CD4-positive, alpha-beta T cell treated with Interferon alpha-2 for 1 hour (primary cell): ENCODE measurements around the gene RAD51.

Source experiments
- DNase-seq, 2 donors: peaks; one replicate each; pipeline ENCODE4 v3.0.0-alpha.2; 2020 to 2022

The RAD51 gene

DNA sequence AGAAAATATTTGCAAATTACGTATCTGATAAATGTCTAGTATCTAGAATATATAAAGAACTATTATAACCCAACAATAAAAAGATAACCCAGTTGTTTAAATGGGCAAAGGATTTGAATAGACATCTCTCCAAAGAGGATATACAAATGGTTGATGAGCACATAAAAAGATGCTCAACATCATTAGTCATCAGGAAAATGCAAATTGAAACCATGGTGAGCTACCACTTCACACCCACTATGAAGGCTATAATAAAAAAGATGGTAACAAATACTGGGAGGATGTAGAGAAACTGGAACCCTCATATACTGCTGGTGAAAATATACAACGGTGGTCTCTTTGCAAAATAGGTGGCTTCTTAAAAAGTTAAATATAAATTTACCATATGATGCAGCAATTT, 28.0 kb downstream of the RAD51 start:
- DNase-seq = no peak

- no peak for DNase-seq
Measured at GRCh38 chr15:40723919-40724318, 28.9 kb downstream of the RAD51 start.

DNA sequence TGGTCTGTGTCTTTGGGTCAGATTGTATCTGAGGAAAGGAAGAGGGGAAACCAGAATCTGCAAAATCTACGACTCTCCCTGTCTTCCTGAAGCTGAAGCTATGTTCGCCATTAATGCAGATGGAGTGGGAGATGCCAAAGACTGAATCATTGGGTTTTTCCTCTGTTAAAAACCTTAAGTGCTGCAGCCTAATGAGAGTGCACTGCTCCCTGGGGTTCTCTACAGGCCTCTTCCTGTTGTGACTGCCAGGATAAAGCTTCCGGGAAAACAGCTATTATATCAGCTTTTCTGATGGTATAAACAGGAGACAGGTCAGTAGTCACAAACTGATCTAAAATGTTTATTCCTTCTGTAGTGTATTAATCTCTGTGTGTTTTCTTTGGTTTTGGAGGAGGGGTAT, 36.1 kb downstream of the RAD51 start:
- DNase-seq = no peak

GRCh38 chr15:40736575-40736974, 41.6 kb downstream of the RAD51 start:
- no peak for DNase-seq

DNA sequence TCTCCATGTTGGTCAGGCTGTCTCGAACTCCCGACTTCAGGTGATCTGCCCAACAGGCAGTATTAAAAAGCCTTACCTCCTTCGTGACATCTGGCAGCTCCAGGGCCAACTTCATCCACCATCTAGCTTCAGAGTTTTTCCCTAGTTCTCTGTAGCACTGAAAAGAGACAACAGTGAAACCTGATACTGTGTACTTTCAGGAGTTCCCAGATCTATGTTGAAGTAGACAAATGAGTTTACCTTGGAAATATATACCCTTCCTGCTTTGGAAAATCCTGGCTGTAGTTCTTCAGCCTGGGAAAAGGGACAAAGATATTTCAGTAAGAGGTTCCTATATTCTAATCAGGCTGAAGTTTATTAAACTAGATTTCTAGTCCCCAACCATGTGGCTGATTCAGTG, 42.1 kb downstream of the RAD51 start:
- no peak for DNase-seq

DNA sequence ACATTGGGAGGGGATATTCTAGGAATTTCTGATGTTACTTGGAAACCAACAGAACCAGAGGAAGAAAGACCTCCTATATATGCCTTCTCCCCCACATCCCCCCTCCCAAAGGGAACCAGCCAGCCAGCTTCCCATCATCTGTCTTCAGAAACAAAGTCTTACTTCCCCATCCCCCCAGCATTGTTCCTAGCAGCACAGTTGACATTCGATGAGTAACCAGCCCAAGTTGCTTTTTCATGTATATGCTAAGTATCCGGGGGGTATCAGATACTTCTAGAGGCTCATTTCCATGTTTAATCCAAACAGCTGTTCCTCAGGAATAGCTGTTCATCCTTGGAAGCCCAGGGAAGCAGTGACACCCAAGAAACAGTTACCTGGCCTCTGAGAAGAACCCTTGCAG, 44.1 kb downstream of the RAD51 start:
- no peak for DNase-seq

- DNase-seq = no peak
Measured at GRCh38 chr15:40739854-40740253, 44.9 kb downstream of the RAD51 start.

- DNase-seq = no peak
Measured at GRCh38 chr15:40743485-40743901, 48.5 kb downstream of the RAD51 start.

- DNase-seq = peak; percentile 59 to 85
Measured at GRCh38 chr15:40743921-40744814, 49.2 kb downstream of the RAD51 start.

DNA sequence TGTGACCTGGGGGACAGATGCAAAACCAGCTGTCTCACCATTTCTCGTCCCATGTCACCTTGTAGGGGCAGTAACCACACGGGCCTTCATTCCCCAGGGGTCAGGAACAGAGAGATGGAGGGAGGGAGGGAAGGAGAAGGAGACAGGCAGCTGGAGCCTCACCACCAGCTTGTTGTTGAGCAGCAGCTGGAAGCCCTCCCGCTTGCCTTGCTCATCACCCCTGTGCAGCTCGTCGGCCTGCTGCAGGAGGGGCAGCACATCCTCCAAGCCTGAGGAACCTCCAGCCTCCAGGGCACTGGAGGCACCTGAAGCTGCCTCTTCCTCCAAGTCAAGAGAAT, 49.8 kb downstream of the RAD51 start:
- DNase-seq = no peak

- DNase-seq = no peak
Measured at GRCh38 chr15:40746916-40747418, 52.0 kb downstream of the RAD51 start.

DNA sequence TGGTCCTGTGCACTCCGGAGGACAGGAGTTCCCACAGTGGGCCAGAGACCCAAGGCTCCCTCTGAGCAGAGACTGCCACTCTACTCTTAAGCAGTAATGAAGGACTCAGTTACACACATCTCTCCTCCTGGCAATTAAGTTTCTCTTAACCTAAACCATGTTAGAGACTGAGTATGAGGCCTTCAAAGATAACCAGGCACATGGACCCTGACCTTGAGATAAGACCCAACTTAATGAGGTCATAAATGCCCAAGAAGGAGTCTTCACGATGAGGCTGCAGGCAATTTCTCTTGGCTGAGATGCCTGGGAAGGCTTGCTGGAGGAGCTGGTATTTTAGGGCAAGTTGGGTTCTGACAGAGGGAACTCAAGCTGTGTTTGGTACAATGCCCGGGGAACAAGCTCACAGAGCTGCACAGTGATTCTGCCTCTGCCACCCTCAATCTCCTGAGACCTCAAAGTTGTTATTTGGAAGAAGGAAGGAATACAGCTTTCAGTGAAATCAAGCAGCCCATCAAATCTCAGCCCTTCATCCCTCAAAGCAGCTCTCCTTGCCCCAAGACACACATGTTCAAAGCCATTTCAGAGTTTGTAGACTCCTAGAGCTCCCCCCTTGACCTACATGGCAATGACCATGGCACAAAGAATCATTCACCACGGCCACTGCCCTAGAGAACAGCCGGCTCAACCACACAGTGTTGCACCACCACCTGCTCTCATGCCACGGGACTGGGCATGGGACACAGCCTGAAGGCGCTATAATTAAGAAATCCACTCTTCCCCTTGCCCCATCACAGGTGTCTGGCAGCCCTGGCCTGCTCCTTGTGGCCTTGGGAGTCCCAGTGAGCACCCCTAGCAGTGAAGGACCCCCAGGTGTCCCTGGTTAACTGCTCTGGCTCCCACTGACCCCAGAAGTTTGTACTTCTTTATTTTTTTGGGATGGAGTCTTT, 53.0 kb downstream of the RAD51 start:
- no peak for DNase-seq

DNA sequence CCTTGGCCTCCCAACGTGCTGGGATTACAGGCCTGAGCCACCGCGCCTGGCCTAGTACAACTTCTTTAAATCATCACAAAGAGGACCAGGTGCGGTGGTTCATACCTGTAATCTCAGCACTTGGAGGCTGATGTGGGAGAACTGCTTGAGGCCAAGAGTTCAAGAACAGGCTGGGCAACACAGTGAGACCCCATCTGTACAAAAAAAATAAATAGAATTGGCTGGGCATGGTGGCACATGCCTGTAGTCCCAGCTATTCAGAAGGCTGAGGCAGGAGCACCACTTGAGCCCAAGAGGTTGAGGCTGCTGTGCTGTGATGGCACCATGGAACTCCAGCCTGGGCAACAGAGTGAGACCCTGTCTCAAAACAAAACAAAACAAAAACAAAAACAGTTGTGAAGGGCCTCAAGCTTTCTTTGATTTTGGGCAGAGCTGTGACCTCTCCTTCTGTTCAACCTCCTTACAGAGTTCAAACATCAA, 54.2 kb downstream of the RAD51 start:
- no peak for DNase-seq

GRCh38 chr15:40750885-40751284, 55.9 kb downstream of the RAD51 start:
- no peak for DNase-seq

DNA sequence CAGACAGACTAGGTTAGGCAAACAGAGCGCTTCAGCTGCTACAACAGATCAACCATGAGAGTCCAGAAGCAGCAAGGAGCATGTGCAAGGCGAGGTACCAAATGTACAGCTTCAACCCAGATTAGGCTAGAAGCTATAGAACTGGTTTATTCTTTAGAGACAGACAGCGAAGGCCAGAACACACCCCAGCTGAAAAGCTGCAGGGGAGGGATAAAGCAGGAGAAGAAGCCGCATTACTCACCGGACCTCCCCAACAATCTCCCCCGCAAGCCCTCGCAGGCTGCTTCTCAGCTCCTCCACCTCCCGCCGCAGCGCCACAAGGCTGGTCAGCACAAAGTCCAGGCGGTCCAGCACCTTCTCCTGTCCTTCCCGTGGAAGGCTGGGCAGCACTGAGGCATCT, 56.8 kb downstream of the RAD51 start:
- no peak for DNase-seq

- peak in 1 of 2 donors; percentile 36 for DNase-seq
Measured at GRCh38 chr15:40754574-40754882, 59.6 kb downstream of the RAD51 start.

- peak; percentile 91 to 95 for DNase-seq
Measured at GRCh38 chr15:40754883-40755811, 60.2 kb downstream of the RAD51 start, which contains the start of gene RMDN3. TSS of gene RMDN3 (minus strand) at chr15:40755254. CDS start at chr15:40754783, 471 bp downstream.

- DNase-seq = no peak
Measured at GRCh38 chr15:40755812-40756208, 60.8 kb downstream of the RAD51 start.

DNA sequence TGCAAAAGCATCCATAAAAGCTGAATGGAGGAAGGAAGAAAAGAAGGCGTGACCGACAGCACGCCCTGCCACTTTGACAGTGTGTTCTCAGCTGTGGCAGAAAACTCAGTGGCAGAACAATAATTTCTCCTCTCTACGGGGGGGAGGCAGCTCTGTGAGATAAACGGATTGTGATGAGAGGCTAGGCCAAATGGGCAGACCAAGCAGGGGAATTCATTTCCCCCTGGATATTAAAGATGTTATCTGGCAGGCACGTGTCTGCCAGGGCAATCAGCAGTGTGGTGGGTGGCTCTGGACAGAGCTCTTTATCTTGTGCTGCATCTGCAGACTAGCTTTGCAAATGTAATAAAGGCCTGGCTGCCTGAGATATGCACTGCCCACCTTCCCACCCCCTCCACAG, 62.0 kb downstream of the RAD51 start:
- DNase-seq = no peak

DNA sequence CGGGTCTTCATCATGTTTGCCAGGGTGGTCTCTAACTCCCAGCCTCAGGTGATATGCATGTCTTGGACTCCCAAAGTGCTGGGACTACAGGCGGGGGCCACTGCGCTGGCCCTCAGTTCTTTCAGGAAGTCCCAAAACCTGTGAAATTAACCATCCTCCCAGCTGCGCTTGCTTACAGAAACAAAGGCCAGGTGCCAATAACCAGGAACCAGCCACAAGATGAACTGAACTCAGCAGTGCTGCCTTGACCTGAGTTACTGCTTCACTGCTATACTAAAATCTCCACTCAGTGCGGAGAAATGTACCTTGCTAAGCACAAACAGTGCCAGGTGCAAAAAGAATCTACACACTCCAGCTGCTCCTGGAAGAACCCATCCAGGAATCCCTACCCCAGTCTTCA, 65.0 kb downstream of the RAD51 start:
- DNase-seq = no peak

- DNase-seq = peak in 1 of 2 donors; percentile 45
Measured at GRCh38 chr15:40762919-40763800, 68.2 kb downstream of the RAD51 start.
